Lower leg skin (tissue), 4 donors: Measurements from ENCODE around the gene RPTOR. TPM values are rescaled to one million over a fixed set of nuclear protein-coding genes. Genes with fewer than 3 reads are reported as not detected.

Experiments used
- DNase-seq, 2 donors: peaks; one replicate each; pipeline ENCODE4 v3.0.0-alpha.2; 2019; ENCODE audit warnings: low spot score in 2 of 2
- H3K4me3 ChIP-seq: fragments of 200-600 bp; sonication (generic); 2 replicates; pipeline ENCODE4 v1.5.1; 2017; ENCODE audit warnings: mild to moderate bottlenecking, low read depth; ENCODE audit not compliant: poor library complexity, severe bottlenecking
- CTCF ChIP-seq, 3 donors: fragments of 450-650 bp; IDR thresholded peaks; one replicate each; pipeline ENCODE4 v1.5.1; 2016; ENCODE audit warnings: antibody characterized with exemption in 3 of 3, mild to moderate bottlenecking in 3 of 3, moderate library complexity in 2 of 3
- POLR2A ChIP-seq, 2 donors: fragments of 450-650 bp; IDR thresholded peaks; one replicate each; pipeline ENCODE4 v1.6.1; 2016 to 2017; ENCODE audit warnings: antibody characterized with exemption in 2 of 2, mild to moderate bottlenecking in 1 of 2, moderate library complexity in 1 of 2
- WGBS, 2 donors: methylation state at CpG; one replicate each; pipeline ENCODE4 v1.1.5; 2018; 5-methylcytosine and 5-hydroxymethylcytosine counted together
- intact Hi-C: fragments of 100-400 bp; cut with DNase I; formaldehyde crosslinking; loops from one replicate; pipeline ENCODE4 v1.15.0; 2023; ENCODE audit warnings: low total_unique reads
- total RNA-seq, 4 donors: library from RNA; depleted of rRNA; stranded (reverse); fragments of >200 nt; gene quantifications; one replicate each; pipeline ENCODE4 v1.1.0, GENCODE V29; 2016

RPTOR gene
- total RNA-seq, 4 donors from 2014 or later, result 30.7 to 68.2 (median 39.8) TPM

GRCh38 chr17:80955671-80956280, 411.1 kb downstream of the RPTOR start:
- DNase-seq, result peak in 1 of 2 donors; percentile 57
- intact Hi-C loops, result no loop called here
- no peak overlapping the region for H3K4me3 ChIP-seq
- TF ChIP-seq POLR2A (IDR thresholded peaks at IDR 0.05), result no peak
- no peak for TF ChIP-seq CTCF (IDR thresholded peaks at IDR 0.05)
- 85 to 90% methylated on average over 16 of the region's 16 CpGs for WGBS, 2 donors

- DNase-seq, result peak in 1 of 2 donors; percentile 70
- intact Hi-C loops, result no loop called here
- TF ChIP-seq CTCF (IDR thresholded peaks at IDR 0.05), result no peak
- no peak for TF ChIP-seq POLR2A (IDR thresholded peaks at IDR 0.05)
Measured at GRCh38 chr17:80956321-80957190, 411.9 kb downstream of the RPTOR start.

GRCh38 chr17:80957461-80957941, 412.9 kb downstream of the RPTOR start:
- no peak for TF ChIP-seq CTCF (IDR thresholded peaks at IDR 0.05)
- no peak for TF ChIP-seq POLR2A (IDR thresholded peaks at IDR 0.05)
- H3K4me3 ChIP-seq, result no peak overlapping the region
- WGBS, 2 donors, result 91 to 98% methylated on average over 10 to 12 of the region's 12 CpGs
- peak in 1 of 2 donors; percentile 80 for DNase-seq
- intact Hi-C loops, result no loop called here

More at GRCh38 chr17:80956321-80957190, 411.9 kb downstream of the RPTOR start:
- no peak overlapping the region for H3K4me3 ChIP-seq
- 83 to 89% methylated on average over 25 of the region's 29 CpGs for WGBS, 2 donors

- H3K4me3 ChIP-seq, result no peak overlapping the region
- peak; percentile 64 to 91 for DNase-seq
- WGBS, 2 donors, result 14 to 51% methylated on average over 22 to 23 of the region's 23 CpGs
- intact Hi-C loops, result loop anchor here (10.0 kb wide), 1 partner anchor 95 kb away; no protein-coding TSS in a partner anchor
- no peak for TF ChIP-seq POLR2A (IDR thresholded peaks at IDR 0.05)
- TF ChIP-seq CTCF (IDR thresholded peaks at IDR 0.05), result no peak
Measured at GRCh38 chr17:80959330-80960036, 414.8 kb downstream of the RPTOR start.

- TF ChIP-seq CTCF (IDR thresholded peaks at IDR 0.05) (no peak), POLR2A (IDR thresholded peaks at IDR 0.05) (no peak)
- intact Hi-C loops, result loop anchor here (10.0 kb wide), 1 partner anchor 95 kb away; no protein-coding TSS in a partner anchor
- H3K4me3 ChIP-seq, result no peak overlapping the region
- 63 to 73% methylated on average over 13 to 20 of the region's 24 CpGs for WGBS, 2 donors
- no peak for DNase-seq
Measured at GRCh38 chr17:80960037-80960796, 415.6 kb downstream of the RPTOR start.
